Measurements from ENCODE around the gene ERGIC1. TPM values are rescaled to one million over a fixed set of nuclear protein-coding genes. Genes with fewer than 3 reads are reported as not detected.

The ERGIC1 gene
- total and polyA plus RNA-seq, 2 of the 13 experiments (the other 11 are each of a cell fraction or from before 2014, with no cell fraction given): 78.5 to 184 TPM

DNA sequence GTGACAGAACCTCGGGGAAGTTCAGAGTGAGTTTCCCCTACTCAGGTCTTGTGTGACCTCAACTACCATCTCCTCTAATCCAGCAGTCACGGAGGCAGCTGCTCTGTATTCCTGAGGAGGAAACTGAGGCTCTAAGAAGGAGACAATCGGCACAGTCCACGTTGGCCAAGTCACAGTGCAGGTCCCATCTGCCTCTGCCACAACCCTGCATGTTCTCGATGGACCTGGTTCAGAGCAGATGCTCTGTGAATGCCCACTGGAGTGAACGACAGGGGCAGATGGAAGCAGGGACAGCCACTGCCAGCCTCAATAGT, 722 bp upstream of the ERGIC1 start (continued):
- TF ChIP-seq MLLT10 (CRISPR knock-in tag; IDR thresholded peaks at IDR 0.05) (no peak), PAF1 (CRISPR knock-in tag; IDR thresholded peaks at IDR 0.05) (0 out of 2 replicates have a peak, but pooled peaks have one; percentile 45), ZBTB21 (CRISPR knock-in tag; IDR thresholded peaks at IDR 0.05) (no peak), IRF1 (CRISPR knock-in tag; IDR thresholded peaks at IDR 0.05; ENCODE audit: low read depth) (no peak), ZNF513 (CRISPR knock-in tag; conservative IDR thresholded peaks at IDR 0.05) (no peak), JUND (CRISPR knock-in tag; IDR thresholded peaks at IDR 0.05) (no peak), PAX8 (CRISPR knock-in tag; IDR thresholded peaks at IDR 0.05; ENCODE audit: borderline replicate concordance) (no peak), ZNF354B (CRISPR knock-in tag; IDR thresholded peaks at IDR 0.05) (0 out of 2 replicates have a peak, but pooled peaks have one; percentile 10), ZFP90 (CRISPR knock-in tag; IDR thresholded peaks at IDR 0.05; ENCODE audit: borderline replicate concordance) (no peak), ZBTB26 (CRISPR knock-in tag; IDR thresholded peaks at IDR 0.05; ENCODE audit: borderline replicate concordance) (0 out of 2 replicates have a peak, but pooled peaks have one; percentile 3), AGO2 (optimal IDR thresholded peaks at IDR 0.05; ENCODE audit: low read depth, low read length) (peak; percentile 15), ZSCAN30 (CRISPR knock-in tag; IDR thresholded peaks at IDR 0.05) (no peak), HOXA3 (CRISPR knock-in tag; IDR thresholded peaks at IDR 0.05) (no peak), ZNF883 (CRISPR knock-in tag; IDR thresholded peaks at IDR 0.05; ENCODE audit: not compliant biosample characterization) (no peak), ZSCAN21 (CRISPR knock-in tag; IDR thresholded peaks at IDR 0.05; ENCODE audit: borderline replicate concordance) (no peak), PITX1 (CRISPR knock-in tag; IDR thresholded peaks at IDR 0.05) (no peak), ZNF891 (CRISPR knock-in tag; IDR thresholded peaks at IDR 0.05) (no peak), KMT2A (CRISPR knock-in tag; IDR thresholded peaks at IDR 0.05) (no peak), ZNF276 (CRISPR knock-in tag; IDR thresholded peaks at IDR 0.05; ENCODE audit: low read depth) (no peak), KLF6 (CRISPR knock-in tag; IDR thresholded peaks at IDR 0.05) (no peak), ZNF777 (CRISPR knock-in tag; IDR thresholded peaks at IDR 0.05) (no peak), BCL6 (CRISPR knock-in tag; IDR thresholded peaks at IDR 0.05) (no peak), HOXD1 (CRISPR knock-in tag; IDR thresholded peaks at IDR 0.05) (no peak)
- TF ChIP-seq, protein P1, sequence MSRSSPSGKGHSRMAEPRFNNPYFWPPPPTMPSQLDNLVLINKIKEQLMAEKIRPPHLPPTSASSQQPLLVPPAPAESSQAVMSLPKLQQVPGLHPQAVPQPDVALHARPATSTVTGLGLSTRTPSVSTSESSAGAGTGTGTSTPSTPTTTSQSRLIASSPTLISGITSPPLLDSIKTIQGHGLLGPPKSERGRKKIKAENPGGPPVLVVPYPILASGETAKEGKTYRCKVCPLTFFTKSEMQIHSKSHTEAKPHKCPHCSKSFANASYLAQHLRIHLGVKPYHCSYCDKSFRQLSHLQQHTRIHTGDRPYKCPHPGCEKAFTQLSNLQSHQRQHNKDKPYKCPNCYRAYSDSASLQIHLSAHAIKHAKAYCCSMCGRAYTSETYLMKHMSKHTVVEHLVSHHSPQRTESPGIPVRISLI (CRISPR knock-in tag; IDR thresholded peaks at IDR 0.05; ENCODE audit: borderline replicate concordance): no peak
- TF ChIP-seq, protein P2, sequence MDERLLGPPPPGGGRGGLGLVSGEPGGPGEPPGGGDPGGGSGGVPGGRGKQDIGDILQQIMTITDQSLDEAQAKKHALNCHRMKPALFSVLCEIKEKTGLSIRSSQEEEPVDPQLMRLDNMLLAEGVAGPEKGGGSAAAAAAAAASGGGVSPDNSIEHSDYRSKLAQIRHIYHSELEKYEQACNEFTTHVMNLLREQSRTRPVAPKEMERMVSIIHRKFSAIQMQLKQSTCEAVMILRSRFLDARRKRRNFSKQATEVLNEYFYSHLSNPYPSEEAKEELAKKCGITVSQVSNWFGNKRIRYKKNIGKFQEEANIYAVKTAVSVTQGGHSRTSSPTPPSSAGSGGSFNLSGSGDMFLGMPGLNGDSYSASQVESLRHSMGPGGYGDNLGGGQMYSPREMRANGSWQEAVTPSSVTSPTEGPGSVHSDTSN (CRISPR knock-in tag; IDR thresholded peaks at IDR 0.05): no peak
